CD14-positive monocyte (primary cell): Measurements from ENCODE around the gene DGKK. TPM values are rescaled to one million over a fixed set of nuclear protein-coding genes. Genes with fewer than 3 reads are reported as not detected.

Experiments used
- DNase-seq, 3 donors: peaks; one replicate each; pipeline ENCODE4 v3.0.0-alpha.2; 2011 to 2022
- H2AFZ ChIP-seq: 2 replicates; pipeline ENCODE4 v1.6.0; 2012; ENCODE audit warnings: mild to moderate bottlenecking, low read depth, low read length, inconsistent platforms; ENCODE audit not compliant: insufficient read depth, poor library complexity, severe bottlenecking
- H3K27ac ChIP-seq, 2 donors: 1 replicate in 1 of 2; 2 replicates in 1 of 2; pipeline ENCODE4 v1.5.1; 2012 to 2013; ENCODE audit warnings: low read length in 2 of 2, control low read depth in 1 of 2, inconsistent platforms in 1 of 2, low read depth in 1 of 2, mild to moderate bottlenecking in 1 of 2
- H3K27me3 ChIP-seq, 2 donors: one replicate each; pipeline versions ENCODE4 v1.6.0 to v1.6.1; 2011 to 2013; ENCODE audit warnings: low read length in 2 of 2; ENCODE audit not compliant: control insufficient read depth in 2 of 2, insufficient read depth in 2 of 2
- H3K36me3 ChIP-seq, 2 donors: replicated peaks in 1 of 2; 1 replicate in 1 of 2; 2 replicates in 1 of 2; pipeline versions ENCODE4 v1.5.1 to v1.6.1; 2012 to 2013; ENCODE audit warnings: low read length in 2 of 2, control low read depth in 1 of 2, inconsistent platforms in 1 of 2, mild to moderate bottlenecking in 1 of 2; ENCODE audit not compliant: insufficient read depth in 2 of 2, control insufficient read depth in 1 of 2
- H3K4me1 ChIP-seq, 2 donors: 1 replicate in 1 of 2; 2 replicates in 1 of 2; pipeline versions ENCODE4 v1.5.1 to v1.6.1; 2012 to 2013; ENCODE audit warnings: low read length in 2 of 2, control low read depth in 1 of 2, inconsistent platforms in 1 of 2, mild to moderate bottlenecking in 1 of 2, moderate library complexity in 1 of 2; ENCODE audit not compliant: insufficient read depth in 2 of 2, control insufficient read depth in 1 of 2
- H3K4me2 ChIP-seq: replicated peaks from 2 replicates; pipeline ENCODE3; 2012; ENCODE audit warnings: low read length, moderate library complexity, mild to moderate bottlenecking; ENCODE audit not compliant: poor library complexity, severe bottlenecking; ENCODE audit errors: extremely low read depth
- H3K4me3 ChIP-seq, 3 experiments: fragments of 200-600 bp in 1 of 3; sonication (generic) in 1 of 3; replicated peaks in 1 of 3; 1 replicate in 2 of 3; 2 replicates in 1 of 3; pipeline ENCODE4 v1.5.1; 2011 to 2013; ENCODE audit warnings: low read length in 3 of 3, mild to moderate bottlenecking in 3 of 3, control low read depth in 2 of 3, low read depth in 2 of 3, inconsistent platforms in 1 of 3, moderate library complexity in 1 of 3
- H3K79me2 ChIP-seq: 2 replicates; pipeline ENCODE4 v1.6.0; 2012; ENCODE audit warnings: mild to moderate bottlenecking, control low read depth, inconsistent platforms, low read length, moderate library complexity; ENCODE audit not compliant: insufficient read depth
- H3K9ac ChIP-seq: 2 replicates; pipeline ENCODE4 v1.6.0; 2017; ENCODE audit warnings: low read length, mild to moderate bottlenecking; ENCODE audit not compliant: insufficient read depth, poor library complexity, severe bottlenecking
- H3K9me3 ChIP-seq, 2 donors: replicated peaks in 1 of 2; 1 replicate in 1 of 2; 2 replicates in 1 of 2; pipeline versions ENCODE4 v1.5.1 to v1.6.1; 2012 to 2013; ENCODE audit warnings: low read length in 2 of 2, control low read depth in 1 of 2; ENCODE audit not compliant: control insufficient read depth in 1 of 2, insufficient read depth in 1 of 2
- H4K20me1 ChIP-seq: 2 replicates; pipeline ENCODE4 v1.6.0; 2012; ENCODE audit warnings: mild to moderate bottlenecking, low read length, control low read depth, moderate library complexity; ENCODE audit not compliant: insufficient read depth
- H3K27ac Mint-ChIP-seq, 7 donors: one replicate each; pipeline ENCODE4 v1.8.0; 2020; ENCODE audit warnings: mild to moderate bottlenecking in 7 of 7, mixed read lengths in 7 of 7, moderate library complexity in 6 of 7, inconsistent platforms in 2 of 7
- H3K27me3 Mint-ChIP-seq, 3 donors: one replicate each; pipeline ENCODE4 v1.8.0; 2021 to 2022; ENCODE audit warnings: low read depth in 3 of 3, mild to moderate bottlenecking in 3 of 3, mixed read lengths in 3 of 3, moderate library complexity in 3 of 3, inconsistent platforms in 1 of 3
- H3K36me3 Mint-ChIP-seq, 2 donors: one replicate each; pipeline ENCODE4 v1.8.0; 2020; ENCODE audit warnings: mixed read lengths in 2 of 2, inconsistent platforms in 1 of 2, mild to moderate bottlenecking in 1 of 2
- H3K4me1 Mint-ChIP-seq: one replicate; pipeline ENCODE4 v1.8.0; 2020; ENCODE audit warnings: mild to moderate bottlenecking, mixed read lengths
- H3K4me3 Mint-ChIP-seq, 2 donors: one replicate each; pipeline ENCODE4 v1.8.0; 2020; ENCODE audit warnings: mild to moderate bottlenecking in 2 of 2, mixed read lengths in 2 of 2, moderate library complexity in 1 of 2
- H3K9me3 Mint-ChIP-seq, 7 donors: one replicate each; pipeline ENCODE4 v1.8.0; 2020 to 2022; ENCODE audit warnings: mixed read lengths in 7 of 7, mild to moderate bottlenecking in 6 of 7, moderate library complexity in 6 of 7, inconsistent platforms in 2 of 7
- WGBS: methylation state at CpG from one replicate; pipeline ENCODE4 v1.1.5; 2013; ENCODE audit warnings: missing lambda C conversion rate; ENCODE audit not compliant: insufficient coverage; 5-methylcytosine and 5-hydroxymethylcytosine counted together
- intact Hi-C, 2 donors: fragments of 100-400 bp; cut with micrococcal nuclease; formaldehyde crosslinking; loops; one replicate each; pipeline versions ENCODE4 v1.15.0 to v1.15.1; 2023
- polyA minus RNA-seq: library from RNA; depleted of rRNA, polyadenylated mRNA; stranded (reverse); fragments of >200 nt; gene quantifications from 2 replicates; pipeline ENCODE4 v1.2.3, GENCODE V29; 2012
- polyA plus RNA-seq, 3 donors: library from polyadenylated mRNA; depleted of rRNA in 1 of 3; unstranded in 2 of 3; stranded (reverse) in 1 of 3; fragments of 300-500 nt in 2 of 3; fragments of >200 nt in 1 of 3; fragmentation: Illumina TruSeq in 2 of 3; gene quantifications; 1 replicate in 2 of 3; 2 replicates in 1 of 3; pipeline ENCODE4 v1.2.3, GENCODE V29; 2012 to 2021
- total RNA-seq, 12 experiments: library from RNA in 1 of 12; stranded (reverse) in 1 of 12; fragments of 120-200 nt in 1 of 12; gene quantifications; one replicate each; pipeline ENCODE4 v1.2.4 and lab custom pipeline; 2013 to 2026; ENCODE audit warnings: mixed read lengths in 6 of 12, inconsistent platforms in 1 of 12
- TF ChIP-seq, protein P1 (sequence below): fragments of 200-600 bp; IDR thresholded peaks from one replicate; pipeline ENCODE4 v1.8.0; 2022; ENCODE audit warnings: antibody characterized with exemption, mild to moderate bottlenecking

DGKK gene, protein sequence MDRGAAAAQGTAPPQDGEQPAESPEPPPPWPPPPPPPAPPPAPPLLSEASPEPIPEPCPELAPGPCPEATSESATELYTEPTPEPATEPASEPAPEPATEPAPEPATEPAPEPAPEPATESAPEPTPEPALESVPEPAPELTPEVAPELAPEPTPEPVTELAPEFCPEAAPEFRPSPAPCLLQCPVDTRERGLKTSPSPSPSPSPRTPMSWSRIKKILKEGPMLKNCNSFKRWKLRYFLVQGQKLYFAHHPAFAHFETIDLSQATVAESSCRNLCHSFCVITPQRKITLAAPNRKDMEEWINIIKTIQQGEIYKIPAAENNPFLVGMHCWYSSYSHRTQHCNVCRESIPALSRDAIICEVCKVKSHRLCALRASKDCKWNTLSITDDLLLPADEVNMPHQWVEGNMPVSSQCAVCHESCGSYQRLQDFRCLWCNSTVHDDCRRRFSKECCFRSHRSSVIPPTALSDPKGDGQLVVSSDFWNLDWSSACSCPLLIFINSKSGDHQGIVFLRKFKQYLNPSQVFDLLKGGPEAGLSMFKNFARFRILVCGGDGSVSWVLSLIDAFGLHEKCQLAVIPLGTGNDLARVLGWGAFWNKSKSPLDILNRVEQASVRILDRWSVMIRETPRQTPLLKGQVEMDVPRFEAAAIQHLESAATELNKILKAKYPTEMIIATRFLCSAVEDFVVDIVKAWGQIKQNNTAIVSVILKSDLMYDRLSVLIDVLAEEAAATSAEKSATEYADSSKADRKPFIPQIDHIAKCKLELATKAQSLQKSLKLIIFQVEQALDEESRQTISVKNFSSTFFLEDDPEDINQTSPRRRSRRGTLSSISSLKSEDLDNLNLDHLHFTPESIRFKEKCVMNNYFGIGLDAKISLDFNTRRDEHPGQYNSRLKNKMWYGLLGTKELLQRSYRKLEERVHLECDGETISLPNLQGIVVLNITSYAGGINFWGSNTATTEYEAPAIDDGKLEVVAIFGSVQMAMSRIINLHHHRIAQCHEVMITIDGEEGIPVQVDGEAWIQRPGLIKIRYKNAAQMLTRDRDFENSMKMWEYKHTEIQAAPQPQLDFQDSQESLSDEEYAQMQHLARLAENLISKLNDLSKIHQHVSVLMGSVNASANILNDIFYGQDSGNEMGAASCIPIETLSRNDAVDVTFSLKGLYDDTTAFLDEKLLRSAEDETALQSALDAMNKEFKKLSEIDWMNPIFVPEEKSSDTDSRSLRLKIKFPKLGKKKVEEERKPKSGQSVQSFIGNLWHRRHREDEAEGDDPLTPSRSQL
- 0.02 TPM for total RNA-seq (2013)
- polyA plus RNA-seq (not detected), polyA minus RNA-seq (not detected in 2 replicates), total RNA-seq (lab: John Stamatoyannopoulos, UW) (0 to 1.2 (median 0.03) reads per million in 11 experiments)

DNA sequence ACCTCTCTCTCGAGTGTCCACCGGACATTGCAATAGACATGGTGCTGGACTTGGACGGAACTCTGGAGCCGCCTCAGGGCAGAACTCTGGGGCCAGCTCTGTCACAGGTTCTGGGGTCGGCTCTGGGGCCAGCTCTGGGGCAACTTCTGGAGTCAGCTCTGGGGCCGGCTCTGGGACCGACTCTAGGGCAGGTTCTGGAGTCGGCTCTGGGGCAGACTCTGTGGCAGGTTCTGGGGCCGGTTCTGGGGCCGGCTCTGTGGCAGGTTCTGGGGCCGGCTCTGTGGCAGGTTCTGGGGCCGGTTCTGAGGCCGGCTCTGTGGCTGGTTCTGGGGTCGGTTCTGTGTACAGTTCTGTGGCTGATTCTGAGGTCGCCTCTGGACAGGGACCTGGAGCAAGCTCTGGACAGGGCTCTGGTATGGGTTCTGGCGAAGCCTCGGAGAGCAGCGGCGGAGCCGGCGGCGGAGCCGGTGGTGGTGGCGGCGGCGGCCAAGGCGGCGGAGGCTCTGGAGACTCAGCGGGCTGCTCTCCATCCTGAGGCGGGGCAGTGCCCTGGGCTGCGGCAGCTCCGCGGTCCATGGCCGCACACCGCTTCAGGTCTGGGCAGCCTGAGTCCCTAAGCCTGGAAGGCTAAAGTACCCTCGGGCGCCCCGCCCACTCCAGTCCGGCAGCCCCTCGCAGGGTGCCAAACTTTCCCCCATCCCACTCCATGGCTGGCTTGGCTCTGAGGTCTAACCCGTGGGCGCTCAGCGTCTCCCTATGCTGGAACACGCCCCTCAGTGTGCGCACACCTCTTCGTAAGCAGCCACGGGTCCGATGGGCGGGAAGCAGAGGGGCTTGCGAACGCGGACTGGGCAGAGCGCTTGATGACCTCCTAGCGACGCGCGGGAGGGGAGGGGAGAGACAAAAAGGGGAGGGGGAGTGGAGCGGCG lies at the start of gene DGKK:
Gene DGKK, minus strand, starts transcription at position 723 of the 929 bp plus-strand sequence. Its CDS starts 147 bp downstream, at position 576.
- Histone ChIP-seq H3K4me1 (no peaks in the 10 kb centered on the region), H2AFZ (no peak within 1 kb of the TSS), H3K9ac (no peak within 1 kb of the TSS), H3K4me3 (no peak within 1 kb of the TSS), H3K27me3 (peaks cover 67 to 87% of the 10 kb centered on the region in 2 donors), H4K20me1 (no peaks in the 10 kb centered on the region), H3K36me3 (no peaks in the 10 kb centered on the region), H3K27ac (no peak within 1 kb of the TSS), H3K79me2 (no peaks in the 10 kb centered on the region), H3K9me3 (peaks cover 0 to 11% of the 10 kb centered on the region in 2 donors), H3K4me2 (no peak within 1 kb of the TSS)
- H3K9me3 Mint-ChIP-seq: peaks cover 0 to 25% (median 10%) of the 10 kb centered on the region in 7 donors
- intact Hi-C loops: no loop called here
- H3K4me1 Mint-ChIP-seq: peaks cover 13% of the 10 kb centered on the region
- no peaks in the 10 kb centered on the region for H3K36me3 Mint-ChIP-seq
- H3K27ac Mint-ChIP-seq: peak within 1 kb of the TSS in 1 of 7 donors; percentile 41
- DNase-seq: no peak
- H3K27me3 Mint-ChIP-seq: peaks cover 49 to 81% (median 76%) of the 10 kb centered on the region in 3 donors
- TF ChIP-seq, protein P1, sequence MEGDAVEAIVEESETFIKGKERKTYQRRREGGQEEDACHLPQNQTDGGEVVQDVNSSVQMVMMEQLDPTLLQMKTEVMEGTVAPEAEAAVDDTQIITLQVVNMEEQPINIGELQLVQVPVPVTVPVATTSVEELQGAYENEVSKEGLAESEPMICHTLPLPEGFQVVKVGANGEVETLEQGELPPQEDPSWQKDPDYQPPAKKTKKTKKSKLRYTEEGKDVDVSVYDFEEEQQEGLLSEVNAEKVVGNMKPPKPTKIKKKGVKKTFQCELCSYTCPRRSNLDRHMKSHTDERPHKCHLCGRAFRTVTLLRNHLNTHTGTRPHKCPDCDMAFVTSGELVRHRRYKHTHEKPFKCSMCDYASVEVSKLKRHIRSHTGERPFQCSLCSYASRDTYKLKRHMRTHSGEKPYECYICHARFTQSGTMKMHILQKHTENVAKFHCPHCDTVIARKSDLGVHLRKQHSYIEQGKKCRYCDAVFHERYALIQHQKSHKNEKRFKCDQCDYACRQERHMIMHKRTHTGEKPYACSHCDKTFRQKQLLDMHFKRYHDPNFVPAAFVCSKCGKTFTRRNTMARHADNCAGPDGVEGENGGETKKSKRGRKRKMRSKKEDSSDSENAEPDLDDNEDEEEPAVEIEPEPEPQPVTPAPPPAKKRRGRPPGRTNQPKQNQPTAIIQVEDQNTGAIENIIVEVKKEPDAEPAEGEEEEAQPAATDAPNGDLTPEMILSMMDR: no peak
- peak within 1 kb of the TSS in 1 of 2 donors; percentile 73 for H3K4me3 Mint-ChIP-seq
- WGBS: 4% methylated on average over 35 of the region's 59 CpGs
